ENCODE measurements around the gene MAP7D2.

MAP7D2 gene

GRCh38 chrX:19964017-19964710 lies 152.5 kb downstream of the MAP7D2 start:
- DNase-seq, result peak; percentile 54

- no peak for DNase-seq
Measured at GRCh38 chrX:19960913-19961312, 155.8 kb downstream of the MAP7D2 start.

- no peak for DNase-seq
Measured at GRCh38 chrX:19958552-19959486, 157.9 kb downstream of the MAP7D2 start.

GRCh38 chrX:19956923-19957322 lies 159.8 kb downstream of the MAP7D2 start:
- DNase-seq, result no peak

Measured in stimulated activated CD4-positive, alpha-beta T cell treated with anti-CD3 and anti-CD28 coated beads, Interleukin-1b, Interleukin-23, amount 100 ng/mL, for 48 hours (primary cell).